SK-N-SH (cell line): ENCODE data around the gene ENOX2. TPM values are rescaled to one million over a fixed set of nuclear protein-coding genes. Genes with fewer than 3 reads are reported as not detected.
A peak's percentile ranks its signal among the peaks of the same experiment; 100 is the strongest.

Experiments used
- CTCF ChIA-PET: fragments of 300-600, 350-600 bp; formaldehyde crosslinking; extraction: SDS; loops from one replicate; lab custom pipeline; 2021; lab: Yijun Ruan, JAX
- POLR2A ChIA-PET: fragments of 350-600 bp; sonication (Branson Sonifier 250); formaldehyde crosslinking; extraction: SDS; loops from one replicate; lab custom pipeline; 2020; ENCODE audit warnings: antibody characterized with exemption, inconsistent platforms; lab: Yijun Ruan, JAX
- DNase-seq: peaks from one replicate; pipeline ENCODE4 v3.0.0; 2012
- H2AFZ ChIP-seq: fragments of 200-600 bp; sonication (generic); 2 replicates; pipeline ENCODE4 v1.8.1; 2016; ENCODE audit warnings: antibody characterized with exemption, mild to moderate bottlenecking, low read depth
- H3F3A ChIP-seq: fragments of 200-600 bp; sonication (generic); replicated peaks from 2 replicates; pipeline ENCODE3; 2016; ENCODE audit warnings: antibody characterized with exemption, mild to moderate bottlenecking; ENCODE audit not compliant: insufficient read depth
- H3K27ac ChIP-seq, 2 experiments: fragments of 200-500 bp in 1 of 2; fragments of 200-600 bp in 1 of 2; sonication (Bioruptor generic) in 1 of 2; sonication (generic), shearing (Covaris generic) in 1 of 2; 2 replicates each; pipeline versions ENCODE4 v1.5.1 to v1.6.1; 2014 to 2016; ENCODE audit warnings: low read depth in 2 of 2, inconsistent platforms in 1 of 2, low read length in 1 of 2, mild to moderate bottlenecking in 1 of 2, mixed read lengths in 1 of 2
- H3K27me3 ChIP-seq: fragments of 200-600 bp; sonication (generic), shearing (Covaris generic); 2 replicates; pipeline ENCODE4 v1.6.1; 2016; ENCODE audit warnings: mixed run types; ENCODE audit not compliant: insufficient read depth
- H3K36me3 ChIP-seq, 2 experiments: fragments of 200-500 bp in 1 of 2; fragments of 200-600 bp in 1 of 2; sonication (Bioruptor generic) in 1 of 2; sonication (generic) in 1 of 2; replicated peaks in 1 of 2; 2 replicates each; pipeline versions ENCODE3 to v1.5.1; 2014 to 2016; ENCODE audit warnings: low read length in 1 of 2, mild to moderate bottlenecking in 1 of 2; ENCODE audit not compliant: insufficient read depth in 2 of 2, control insufficient read depth in 1 of 2
- H3K4me1 ChIP-seq, 2 experiments: fragments of 200-500 bp in 1 of 2; fragments of 200-600 bp in 1 of 2; sonication (Bioruptor generic) in 1 of 2; sonication (generic), shearing (Covaris generic) in 1 of 2; 2 replicates each; pipeline versions ENCODE4 v1.5.1 to v1.6.1; 2014 to 2016; ENCODE audit warnings: low read depth in 1 of 2, low read length in 1 of 2, mixed run types in 1 of 2; ENCODE audit not compliant: insufficient read depth in 2 of 2, control insufficient read depth in 1 of 2
- H3K4me2 ChIP-seq: fragments of 200-600 bp; sonication (generic), shearing (Covaris generic); 2 replicates; pipeline ENCODE4 v1.6.1; 2017; ENCODE audit warnings: mixed run types
- H3K4me3 ChIP-seq, 2 experiments: fragments of 200-500 bp in 1 of 2; fragments of 200-600 bp in 1 of 2; sonication (Bioruptor generic) in 1 of 2; sonication (generic), shearing (Covaris generic) in 1 of 2; 2 replicates each; pipeline versions ENCODE4 v1.5.1 to v1.8.1; 2014 to 2016; ENCODE audit warnings: low read depth in 2 of 2, inconsistent platforms in 1 of 2, low read length in 1 of 2, mild to moderate bottlenecking in 1 of 2, mixed read lengths in 1 of 2, moderate library complexity in 1 of 2
- H3K79me2 ChIP-seq: fragments of 200-600 bp; sonication (generic); 2 replicates; pipeline ENCODE4 v1.8.1; 2017; ENCODE audit warnings: mild to moderate bottlenecking; ENCODE audit not compliant: insufficient read depth
- H3K9ac ChIP-seq: fragments of 200-600 bp; sonication (generic); 2 replicates; pipeline ENCODE4 v1.6.1; 2017; ENCODE audit warnings: mixed run types
- H3K9me2 ChIP-seq: fragments of 200-600 bp; sonication (generic); 2 replicates; pipeline ENCODE4 v1.6.1; 2017; ENCODE audit warnings: mixed run types
- H3K9me3 ChIP-seq: fragments of 200-600 bp; sonication (generic); 2 replicates; pipeline ENCODE4 v1.6.1; 2017; ENCODE audit warnings: mixed run types, mild to moderate bottlenecking, moderate library complexity
- H4K20me1 ChIP-seq: fragments of 200-600 bp; sonication (generic); 2 replicates; pipeline ENCODE4 v1.6.1; 2017; ENCODE audit warnings: mild to moderate bottlenecking, mixed run types; ENCODE audit not compliant: insufficient read depth
- CTCF ChIP-seq: fragments of 200-600 bp; sonication (generic); IDR thresholded peaks from 2 replicates; pipeline ENCODE4 v1.6.1; 2017; ENCODE audit warnings: antibody characterized with exemption, mild to moderate bottlenecking, moderate library complexity
- EP300 ChIP-seq, 2 experiments: IDR thresholded peaks; 2 replicates each; pipeline versions ENCODE4 v1.4.0 to v1.6.1; 2012; ENCODE audit warnings: borderline replicate concordance in 1 of 2, low read depth in 1 of 2, low read length in 1 of 2
- FOSL2 ChIP-seq: IDR thresholded peaks from 2 replicates; pipeline ENCODE4 v1.4.0; 2012; ENCODE audit warnings: low read depth, mild to moderate bottlenecking, moderate library complexity, borderline replicate concordance
- FOXJ3 ChIP-seq: sonication (generic); formaldehyde crosslinking; IDR thresholded peaks from 2 replicates; pipeline ENCODE4 v1.5.1; 2020; ENCODE audit warnings: mild to moderate bottlenecking, missing genetic modification reagents
- FOXM1 ChIP-seq: IDR thresholded peaks from 2 replicates; pipeline ENCODE4 v1.4.0; 2012; ENCODE audit warnings: low read depth, mild to moderate bottlenecking
- GABPA ChIP-seq: IDR thresholded peaks from 2 replicates; pipeline ENCODE4 v1.4.0; 2012; ENCODE audit warnings: low read depth, mild to moderate bottlenecking
- JUND ChIP-seq: IDR thresholded peaks from 2 replicates; pipeline ENCODE4 v1.4.0; 2012
- MXI1 ChIP-seq: IDR thresholded peaks from 2 replicates; pipeline ENCODE4 v1.6.1; 2012; ENCODE audit warnings: mild to moderate bottlenecking, low read depth, low read length, improper control_type of control experiment
- NFIC ChIP-seq: IDR thresholded peaks from 2 replicates; pipeline ENCODE4 v1.4.0; 2012; ENCODE audit warnings: borderline replicate concordance
- NRF1 ChIP-seq: IDR thresholded peaks from 2 replicates; pipeline ENCODE4 v1.6.1; 2012; ENCODE audit warnings: low read depth, mild to moderate bottlenecking, low read length
- POLR2AphosphoS5 ChIP-seq: IDR thresholded peaks from 2 replicates; pipeline ENCODE4 v1.6.1; 2012; ENCODE audit warnings: low read depth, low read length
- RAD21 ChIP-seq: IDR thresholded peaks from 2 replicates; pipeline ENCODE4 v1.6.1; 2012; ENCODE audit warnings: mild to moderate bottlenecking, low read length
- RFX5 ChIP-seq: IDR thresholded peaks from 2 replicates; pipeline ENCODE4 v1.6.1; 2012; ENCODE audit warnings: mild to moderate bottlenecking, improper control_type of control experiment, low read length
- SIN3A ChIP-seq: IDR thresholded peaks from 2 replicates; pipeline ENCODE4 v1.6.1; 2012; ENCODE audit warnings: low read depth, mild to moderate bottlenecking, low read length, moderate library complexity, borderline replicate concordance
- SMC3 ChIP-seq: IDR thresholded peaks from 2 replicates; pipeline ENCODE4 v1.6.1; 2012; ENCODE audit warnings: low read depth, low read length, improper control_type of control experiment
- TAF1 ChIP-seq: IDR thresholded peaks from 2 replicates; pipeline ENCODE4 v1.6.1; 2012; ENCODE audit warnings: low read depth, mild to moderate bottlenecking, low read length, moderate library complexity, borderline replicate concordance
- TEAD4 ChIP-seq: IDR thresholded peaks from 2 replicates; pipeline ENCODE4 v1.4.0; 2012; ENCODE audit warnings: mild to moderate bottlenecking, borderline replicate concordance; ENCODE audit not compliant: insufficient read depth
- YY1 ChIP-seq: IDR thresholded peaks from 2 replicates; pipeline ENCODE4 v1.4.0; 2012; ENCODE audit warnings: low read depth, mild to moderate bottlenecking
- WGBS: methylation state at CpG from one replicate; pipeline ENCODE4 v1.1.6; 2017; ENCODE audit warnings: low lambda C conversion rate; 5-methylcytosine and 5-hydroxymethylcytosine counted together
- polyA plus RNA-seq, 3 experiments: library from polyadenylated mRNA; depleted of rRNA; stranded (reverse); fragments of >200 nt; gene quantifications; 2 replicates each; pipeline ENCODE4 v1.2.3, GENCODE V29; 2012
- TF ChIP-seq, protein P1 (sequence below): IDR thresholded peaks from 2 replicates; pipeline ENCODE4 v1.4.0; 2012; ENCODE audit warnings: low read depth, borderline replicate concordance
- TF ChIP-seq, protein P2 (sequence below): IDR thresholded peaks from 2 replicates; pipeline ENCODE4; 2012
- TF ChIP-seq, protein P3 (sequence below): IDR thresholded peaks from 2 replicates; pipeline ENCODE4 v1.4.0; 2012; ENCODE audit warnings: low read depth

Gene ENOX2
- polyA plus RNA-seq, 1 of the 3 experiments (the other 2 are of a cell fraction) = 8.8 TPM

GRCh38 chrX:130672214-130672613 lies 230.8 kb downstream of the ENOX2 start:
- ChIA-PET CTCF (interaction anchor here (1.5 kb wide), 1 partner anchor 133 kb away, joined by 4 read pairs; no protein-coding TSS in a partner anchor), POLR2A (no interaction called here)
- Histone ChIP-seq H3K4me1 (no peaks in the 10 kb centered on the region), H3K4me3 (no peak overlapping the region), H3K27ac (no peak overlapping the region), H3K36me3 (no peaks in the 10 kb centered on the region), H3K9me3 (0 out of 2 replicates have a peak, but pooled peaks cover 5% of the 10 kb centered on the region), H3K27me3 (no peaks in the 10 kb centered on the region), H3K9ac (no peak overlapping the region), H3K79me2 (no peaks in the 10 kb centered on the region), H4K20me1 (no peaks in the 10 kb centered on the region), H3K4me2 (no peak overlapping the region), H2AFZ (no peak overlapping the region), H3F3A (no peaks in the 10 kb centered on the region), H3K9me2 (no peaks in the 10 kb centered on the region)
- TF ChIP-seq RAD21 (no peak), EP300 (IDR thresholded peaks at IDR 0.05; ENCODE audit: borderline replicate concordance in 1 of 2, low read depth in 1 of 2, low read length in 1 of 2) (no peak), FOXM1 (no peak), NFIC (no peak), FOXJ3 (no peak), TEAD4 (no peak), JUND (no peak), YY1 (no peak), GABPA (no peak), SIN3A (no peak), POLR2AphosphoS5 (no peak), MXI1 (no peak), CTCF (no peak), RFX5 (no peak), NRF1 (no peak), SMC3 (no peak), TAF1 (no peak)
- TF ChIP-seq, protein P1, sequence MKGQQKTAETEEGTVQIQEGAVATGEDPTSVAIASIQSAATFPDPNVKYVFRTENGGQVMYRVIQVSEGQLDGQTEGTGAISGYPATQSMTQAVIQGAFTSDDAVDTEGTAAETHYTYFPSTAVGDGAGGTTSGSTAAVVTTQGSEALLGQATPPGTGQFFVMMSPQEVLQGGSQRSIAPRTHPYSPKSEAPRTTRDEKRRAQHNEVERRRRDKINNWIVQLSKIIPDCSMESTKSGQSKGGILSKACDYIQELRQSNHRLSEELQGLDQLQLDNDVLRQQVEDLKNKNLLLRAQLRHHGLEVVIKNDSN = no peak
- no CpG with 5 or more reads among the region's 6 CpGs for WGBS
- DNase-seq = no peak

DNA sequence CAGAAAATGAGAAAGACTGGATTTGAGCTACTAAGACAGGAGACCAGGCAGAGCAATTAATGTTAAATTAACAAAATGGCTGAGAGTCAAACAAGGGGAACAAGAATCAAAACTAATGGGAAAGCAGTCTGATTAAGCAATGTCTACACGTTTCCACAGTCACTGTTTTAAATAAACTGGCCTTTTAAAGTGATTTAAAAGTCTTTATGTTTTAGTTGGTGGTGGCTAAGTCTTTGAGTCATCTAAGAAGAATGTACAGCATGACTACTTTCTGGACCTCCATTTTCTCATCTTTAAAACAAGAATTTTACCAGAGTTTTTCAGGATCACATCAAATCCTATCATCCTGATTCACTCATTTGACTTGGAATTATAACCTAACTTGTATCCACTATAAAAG lies 233.8 kb downstream of the ENOX2 start:
- peaks cover 0 to 2% of the 10 kb centered on the region in 2 experiments for H3K36me3 ChIP-seq
- no peaks in the 10 kb centered on the region for H3K27me3 ChIP-seq
- DNase-seq = no peak
- H3K9me3 ChIP-seq = 0 out of 2 replicates have a peak, but pooled peaks cover 5% of the 10 kb centered on the region
- WGBS = 29% methylated on average over 1 of the region's 1 CpG
- ChIA-PET CTCF (no interaction called here), POLR2A (no interaction called here)
- no peak overlapping the region for H3K4me2 ChIP-seq
- no peaks in the 10 kb centered on the region for H4K20me1 ChIP-seq
- no peaks in the 10 kb centered on the region for H3F3A ChIP-seq
- no peak overlapping the region for H3K9ac ChIP-seq
- no peaks in the 10 kb centered on the region for H3K4me1 ChIP-seq
- H3K79me2 ChIP-seq = no peaks in the 10 kb centered on the region
- TF ChIP-seq, protein P2, sequence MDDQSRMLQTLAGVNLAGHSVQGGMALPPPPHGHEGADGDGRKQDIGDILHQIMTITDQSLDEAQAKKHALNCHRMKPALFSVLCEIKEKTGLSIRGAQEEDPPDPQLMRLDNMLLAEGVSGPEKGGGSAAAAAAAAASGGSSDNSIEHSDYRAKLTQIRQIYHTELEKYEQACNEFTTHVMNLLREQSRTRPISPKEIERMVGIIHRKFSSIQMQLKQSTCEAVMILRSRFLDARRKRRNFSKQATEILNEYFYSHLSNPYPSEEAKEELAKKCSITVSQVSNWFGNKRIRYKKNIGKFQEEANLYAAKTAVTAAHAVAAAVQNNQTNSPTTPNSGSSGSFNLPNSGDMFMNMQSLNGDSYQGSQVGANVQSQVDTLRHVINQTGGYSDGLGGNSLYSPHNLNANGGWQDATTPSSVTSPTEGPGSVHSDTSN = no peak
- peak; percentile 22; the same call in 1 of the 2 replicates for TF ChIP-seq FOSL2
- TF ChIP-seq, protein P3, sequence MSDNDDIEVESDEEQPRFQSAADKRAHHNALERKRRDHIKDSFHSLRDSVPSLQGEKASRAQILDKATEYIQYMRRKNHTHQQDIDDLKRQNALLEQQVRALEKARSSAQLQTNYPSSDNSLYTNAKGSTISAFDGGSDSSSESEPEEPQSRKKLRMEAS = no peak
- H2AFZ ChIP-seq = 0 out of 2 replicates have a peak overlapping the region, but pooled peaks have one; percentile 44
- H3K9me2 ChIP-seq = no peaks in the 10 kb centered on the region
- H3K4me3 ChIP-seq = no peak overlapping the region
- peak overlapping the region in 1 of 2 experiments; percentile 11; a peak in 1 of 4 replicates for H3K27ac ChIP-seq
